ENCODE data around the gene ANKRD16.

Gene ANKRD16

DNA sequence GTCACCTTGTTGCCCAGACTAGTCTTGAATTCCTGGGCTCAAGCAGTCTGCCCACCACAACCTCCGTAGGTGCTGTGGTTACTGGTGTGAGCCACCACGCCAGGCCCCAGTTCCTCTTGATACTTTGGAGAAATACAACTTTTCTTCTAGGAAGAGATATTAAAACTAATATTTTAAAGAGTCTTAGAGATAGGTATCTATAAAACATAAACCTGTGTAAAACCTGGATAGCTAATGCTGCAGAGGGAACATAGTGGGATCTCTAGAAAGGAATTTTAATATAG lies 71.7 kb downstream of the ANKRD16 start:
- no peak for DNase-seq (ENCODE audit: extremely low read depth, low read depth)
- no peak for TF ChIP-seq CTCF (IDR thresholded peaks at IDR 0.05; ENCODE audit: low read depth, low read length)

- no peak for TF ChIP-seq CTCF (IDR thresholded peaks at IDR 0.05; ENCODE audit: low read depth, low read length)
- DNase-seq (ENCODE audit: extremely low read depth, low read depth) = no peak
Measured at GRCh38 chr10:5817322-5818047, 72.2 kb downstream of the ANKRD16 start.

DNA sequence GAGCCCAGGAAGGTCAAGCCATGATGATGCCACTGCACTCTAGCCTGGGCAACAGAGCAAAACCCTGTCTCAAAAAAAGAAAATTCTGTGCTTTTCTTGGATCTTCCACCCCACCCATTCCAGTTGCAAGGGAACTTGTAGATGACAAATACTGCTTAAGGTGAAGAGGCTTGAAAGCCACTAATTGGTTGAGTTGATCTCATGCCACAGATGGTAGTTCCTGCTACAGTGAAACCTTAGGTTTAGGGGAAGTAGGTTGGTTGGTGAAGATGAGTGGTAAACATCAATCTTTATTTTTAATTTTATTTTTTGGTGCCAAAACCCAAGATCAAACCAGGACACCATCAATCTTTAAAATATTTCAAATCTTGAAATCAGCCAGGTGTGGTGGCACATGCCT lies 73.5 kb downstream of the ANKRD16 start:
- TF ChIP-seq CTCF (IDR thresholded peaks at IDR 0.05; ENCODE audit: low read depth, low read length) = no peak
- no peak for DNase-seq (ENCODE audit: extremely low read depth, low read depth)

DNA sequence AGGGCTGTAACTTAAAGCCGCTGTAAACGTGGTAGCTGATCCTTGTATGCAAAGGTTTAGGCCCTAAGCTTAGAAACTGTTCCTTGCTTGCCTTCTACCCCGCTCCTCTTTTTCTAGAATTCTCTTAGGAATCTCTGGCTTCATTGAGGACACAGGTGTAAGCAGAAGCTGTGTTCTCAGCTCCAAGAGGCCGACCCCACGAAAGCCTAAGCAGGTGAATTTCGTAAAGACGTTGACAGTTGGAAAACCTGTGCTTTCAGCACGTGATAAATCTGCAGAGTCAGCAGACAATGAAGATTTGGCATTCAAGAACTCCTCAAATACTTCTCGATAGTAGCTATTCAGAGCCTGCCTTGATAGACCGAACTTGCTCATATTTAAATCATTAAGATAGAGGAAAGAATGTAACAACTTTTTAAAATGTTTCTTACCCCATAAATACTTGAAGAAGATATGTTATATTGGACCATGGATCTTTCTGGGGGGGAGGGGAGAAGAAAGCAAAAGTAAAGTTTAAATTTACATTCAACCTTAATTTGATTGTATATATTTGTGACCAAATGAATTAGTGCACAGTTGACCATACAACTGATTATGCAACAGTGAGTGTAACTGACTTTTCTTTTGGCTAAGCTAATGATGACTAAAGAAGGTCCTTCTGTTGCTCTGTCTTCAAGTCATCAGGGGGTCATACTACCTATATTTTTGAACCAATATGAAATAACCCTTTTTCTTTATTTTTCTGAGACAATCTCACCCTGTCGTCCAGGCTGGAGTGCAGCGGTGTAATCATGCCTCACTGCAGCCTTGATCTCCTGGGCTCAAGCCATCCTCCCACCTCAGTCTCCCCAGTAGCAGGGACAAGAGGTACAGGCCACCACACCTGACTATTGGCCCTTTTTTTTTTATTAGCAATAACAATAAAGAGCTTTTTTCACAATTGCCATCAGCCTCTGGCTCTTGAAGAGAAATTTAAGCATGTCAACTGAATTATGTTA lies 75.3 kb downstream of the ANKRD16 start:
- TF ChIP-seq CTCF (IDR thresholded peaks at IDR 0.05; ENCODE audit: low read depth, low read length) = no peak
- no peak for DNase-seq (ENCODE audit: extremely low read depth, low read depth)

DNA sequence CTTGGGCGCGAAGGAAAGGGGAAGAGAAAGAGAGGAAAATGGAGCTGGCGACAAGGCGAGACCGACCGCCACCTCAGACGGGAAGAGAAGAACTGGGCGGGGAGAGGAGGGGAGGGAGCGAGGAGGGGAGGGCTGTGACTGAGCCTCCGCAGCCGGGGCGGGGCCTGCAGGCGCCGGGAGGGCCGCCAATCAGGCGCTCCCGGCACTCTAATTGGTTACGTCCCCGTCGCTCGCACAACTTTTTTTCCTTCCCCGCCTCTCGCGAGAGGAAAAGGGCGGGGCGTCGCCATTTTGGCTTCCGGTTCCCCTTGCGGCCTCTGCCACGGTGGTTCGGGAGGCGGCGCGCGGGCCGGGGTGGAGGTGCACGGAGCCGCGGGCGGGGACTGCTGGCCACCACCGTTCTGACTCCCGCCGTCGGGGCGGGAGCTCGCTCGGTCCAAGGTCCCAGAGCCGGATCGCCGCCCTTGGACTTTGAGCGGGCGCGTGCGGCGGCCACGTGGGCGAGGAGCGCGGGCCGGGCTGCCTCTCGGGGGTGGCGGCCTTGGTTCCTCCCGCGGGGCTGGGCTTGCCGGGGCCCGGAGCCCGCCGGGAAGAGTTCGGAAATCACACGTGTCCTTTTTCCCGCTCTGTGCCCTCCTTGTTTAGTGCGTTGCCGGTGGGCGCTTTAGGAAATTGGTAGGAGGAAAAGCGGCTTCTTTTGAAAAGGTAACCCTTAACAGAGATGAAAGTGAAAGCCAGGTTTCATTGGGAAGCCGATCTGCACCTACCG lies 76.2 kb downstream of the ANKRD16 start, which contains the start of gene GDI2:
GDI2 (minus strand) TSS at position 94 of the 769 bp plus-strand sequence. CDS start 176 bp downstream, outside the sequence.
- TF ChIP-seq CTCF (IDR thresholded peaks at IDR 0.05; ENCODE audit: low read depth, low read length) = no peak
- DNase-seq (ENCODE audit: extremely low read depth, low read depth) = peak; percentile 90

GRCh38 chr10:5813091-5813340 lies 76.7 kb downstream of the ANKRD16 start:
- no peak for DNase-seq (ENCODE audit: extremely low read depth, low read depth)
- TF ChIP-seq CTCF (IDR thresholded peaks at IDR 0.05; ENCODE audit: low read depth, low read length) = no peak

Data from AG09319 (cell line).